Peyer's patch (tissue), 4 donors: ENCODE results near the gene MDN1.

ENCODE experiments used
- POLR2A ChIP-seq, 2 donors: fragments of 450-650 bp; IDR thresholded peaks; one replicate each; pipeline ENCODE4 v1.5.1; 2017; ENCODE audit warnings: antibody characterized with exemption in 2 of 2, mild to moderate bottlenecking in 2 of 2, moderate library complexity in 2 of 2
- TF ChIP-seq, protein P1 (sequence below), 6 experiments: fragments of 450-650 bp in 4 of 6; fragments of 200-600 bp in 2 of 6; sonication (generic) in 1 of 6; IDR thresholded peaks; one replicate each; pipeline ENCODE4 v1.5.1; 2017 to 2019; ENCODE audit warnings: antibody characterized with exemption in 6 of 6, mild to moderate bottlenecking in 3 of 6, moderate library complexity in 1 of 6

DNA sequence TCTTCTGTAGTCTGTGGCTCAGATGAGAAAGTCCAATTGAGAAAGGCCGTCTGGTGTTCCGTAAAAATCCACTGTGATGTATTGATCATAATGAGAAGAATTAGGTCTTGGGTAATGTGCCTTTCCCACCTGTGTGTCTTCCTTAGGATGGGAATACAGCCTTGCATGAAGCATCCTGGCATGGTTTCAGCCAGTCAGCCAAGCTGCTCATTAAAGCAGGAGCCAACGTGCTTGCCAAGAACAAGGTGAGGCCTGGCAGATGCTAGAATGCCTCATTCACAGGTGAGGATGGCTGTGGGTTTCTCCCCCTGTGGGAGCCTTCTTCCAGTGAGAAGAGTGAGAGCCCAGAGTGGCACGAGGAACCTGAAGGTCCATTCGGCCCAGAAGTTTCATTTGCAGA is 213.7 kb downstream of the MDN1 start:
- TF ChIP-seq, protein P1, sequence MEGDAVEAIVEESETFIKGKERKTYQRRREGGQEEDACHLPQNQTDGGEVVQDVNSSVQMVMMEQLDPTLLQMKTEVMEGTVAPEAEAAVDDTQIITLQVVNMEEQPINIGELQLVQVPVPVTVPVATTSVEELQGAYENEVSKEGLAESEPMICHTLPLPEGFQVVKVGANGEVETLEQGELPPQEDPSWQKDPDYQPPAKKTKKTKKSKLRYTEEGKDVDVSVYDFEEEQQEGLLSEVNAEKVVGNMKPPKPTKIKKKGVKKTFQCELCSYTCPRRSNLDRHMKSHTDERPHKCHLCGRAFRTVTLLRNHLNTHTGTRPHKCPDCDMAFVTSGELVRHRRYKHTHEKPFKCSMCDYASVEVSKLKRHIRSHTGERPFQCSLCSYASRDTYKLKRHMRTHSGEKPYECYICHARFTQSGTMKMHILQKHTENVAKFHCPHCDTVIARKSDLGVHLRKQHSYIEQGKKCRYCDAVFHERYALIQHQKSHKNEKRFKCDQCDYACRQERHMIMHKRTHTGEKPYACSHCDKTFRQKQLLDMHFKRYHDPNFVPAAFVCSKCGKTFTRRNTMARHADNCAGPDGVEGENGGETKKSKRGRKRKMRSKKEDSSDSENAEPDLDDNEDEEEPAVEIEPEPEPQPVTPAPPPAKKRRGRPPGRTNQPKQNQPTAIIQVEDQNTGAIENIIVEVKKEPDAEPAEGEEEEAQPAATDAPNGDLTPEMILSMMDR (IDR thresholded peaks at IDR 0.05) = no peak
- no peak for TF ChIP-seq POLR2A (IDR thresholded peaks at IDR 0.05)
